Astrocyte of the hippocampus (primary cell): ENCODE results near the gene TRIML2.

Experiments
- DNase-seq: peaks from one replicate; pipeline ENCODE4 v3.0.0; 2011; ENCODE audit warnings: low read depth, low spot score

TRIML2 gene

GRCh38 chr4:188109157-188109755 is at the start of gene TRIML2:
Gene TRIML2 (minus strand): TSS chr4:188109603. CDS start chr4:188105368, 4,235 bp downstream.
- DNase-seq: no peak

- no peak for DNase-seq
Measured at GRCh38 chr4:188158336-188158735, 48.9 kb upstream of the TRIML2 start.

- DNase-seq: no peak
Measured at GRCh38 chr4:188154668-188155405, 45.4 kb upstream of the TRIML2 start.

- no peak for DNase-seq
Measured at GRCh38 chr4:188147776-188148175, 38.4 kb upstream of the TRIML2 start.

GRCh38 chr4:188147176-188147575 is 37.8 kb upstream of the TRIML2 start:
- no peak for DNase-seq

- no peak for DNase-seq
Measured at GRCh38 chr4:188146618-188147017, 37.2 kb upstream of the TRIML2 start.

GRCh38 chr4:188145601-188146000 is 36.2 kb upstream of the TRIML2 start:
- DNase-seq: no peak

GRCh38 chr4:188143731-188144130 is 34.3 kb upstream of the TRIML2 start:
- no peak for DNase-seq

- no peak for DNase-seq
Measured at GRCh38 chr4:188139671-188140070, 30.3 kb upstream of the TRIML2 start.

GRCh38 chr4:188139141-188139540 is 29.7 kb upstream of the TRIML2 start, which contains the start of gene TRIML1:
Gene TRIML1 (plus strand): TSS chr4:188139441. CDS start chr4:188139559, 118 bp downstream.
- no peak for DNase-seq

- no peak for DNase-seq
Measured at GRCh38 chr4:188138227-188138626, 28.8 kb upstream of the TRIML2 start.

GRCh38 chr4:188132232-188132631 is 22.8 kb upstream of the TRIML2 start:
- no peak for DNase-seq

- no peak for DNase-seq
Measured at GRCh38 chr4:188130355-188130754, 21.0 kb upstream of the TRIML2 start.

- peak; percentile 85 for DNase-seq
Measured at GRCh38 chr4:188127214-188127874, 17.9 kb upstream of the TRIML2 start.

GRCh38 chr4:188121530-188121929 is 12.1 kb upstream of the TRIML2 start:
- DNase-seq: no peak

- DNase-seq: no peak
Measured at GRCh38 chr4:188117631-188118324, 8.4 kb upstream of the TRIML2 start.

GRCh38 chr4:188113156-188113555 is 3.8 kb upstream of the TRIML2 start:
- DNase-seq: no peak

- no peak for DNase-seq
Measured at GRCh38 chr4:188111955-188112354, 2.6 kb upstream of the TRIML2 start.

GRCh38 chr4:188110741-188111471 is 1.5 kb upstream of the TRIML2 start:
- no peak for DNase-seq

- no peak for DNase-seq
Measured at GRCh38 chr4:188110036-188110435, 633 bp upstream of the TRIML2 start.
